ENCODE measurements around the gene BTBD6.

- no peak for TF ChIP-seq JUNB (IDR thresholded peaks at IDR 0.05; ENCODE audit: unreplicated experiment)
- no peak for TF ChIP-seq CREB1 (CRISPR knock-in tag; IDR thresholded peaks at IDR 0.05; ENCODE audit: low read depth)
- no peak for TF ChIP-seq CTCF (conservative IDR thresholded peaks at IDR 0.05; ENCODE audit: low read depth in 2 of 2)
- TF ChIP-seq EZH2 (IDR thresholded peaks at IDR 0.05; ENCODE audit: low read depth, unreplicated experiment): no peak
- TF ChIP-seq POLR2AphosphoS5 (IDR thresholded peaks at IDR 0.05; ENCODE audit: low read depth): no peak
- no peak for TF ChIP-seq REST (IDR thresholded peaks at IDR 0.05; ENCODE audit: unreplicated experiment)
- TF ChIP-seq EZH2phosphoT487 (IDR thresholded peaks at IDR 0.05; ENCODE audit: unreplicated experiment): no peak
- no peak for TF ChIP-seq ETS1 (IDR thresholded peaks at IDR 0.05)
Observed at GRCh38 chr14:105228562-105228961, 19.8 kb upstream of the BTBD6 start.
